ENCODE results near the gene LMX1A.

GRCh38 chr1:165224504-165224903, 132.0 kb downstream of the LMX1A start:
- TF ChIP-seq CTCF (IDR thresholded peaks at IDR 0.05) (no peak), EZH2 (IDR thresholded peaks at IDR 0.05; ENCODE audit: borderline replicate concordance, insufficient read depth, low read depth, low read length, poor library complexity, severe bottlenecking) (no peak)

Data from B cell (primary cell).